Thoracic aorta (tissue), 2 donors: ENCODE results near the gene HCFC1. TPM values are rescaled to one million over a fixed set of nuclear protein-coding genes. Genes with fewer than 3 reads are reported as not detected.

Experiments
- ATAC-seq: fragments of 150-250 bp; one replicate; pipeline ENCODE4 v1.8.0; 2017; ENCODE audit warnings: low read depth; ENCODE audit not compliant: insufficient number of reproducible peaks, low FRiP score
- DNase-seq: peaks from one replicate; pipeline ENCODE4 v3.0.0-alpha.2; 2020; ENCODE audit warnings: low spot score
- H3K27ac ChIP-seq, 2 donors: fragments of 200-600 bp; sonication (generic); 1 replicate in 1 of 2; 2 replicates in 1 of 2; pipeline ENCODE4 v1.5.1; 2016; ENCODE audit warnings: mild to moderate bottlenecking in 2 of 2, moderate library complexity in 2 of 2
- H3K27me3 ChIP-seq: fragments of 200-600 bp; sonication (generic); replicated peaks from 2 replicates; pipeline ENCODE4 v1.6.0; 2016; ENCODE audit warnings: mild to moderate bottlenecking; ENCODE audit not compliant: insufficient read depth
- H3K36me3 ChIP-seq: fragments of 200-600 bp; sonication (generic); one replicate; pipeline ENCODE4 v1.5.1; 2016
- H3K4me1 ChIP-seq, 2 donors: fragments of 200-600 bp; sonication (generic); 1 replicate in 1 of 2; 2 replicates in 1 of 2; pipeline versions ENCODE4 v1.5.1 to v1.6.0; 2016; ENCODE audit warnings: low read depth in 2 of 2, mild to moderate bottlenecking in 1 of 2; ENCODE audit not compliant: control insufficient read depth in 1 of 2
- H3K4me3 ChIP-seq: fragments of 200-600 bp; sonication (generic); 2 replicates; pipeline ENCODE4 v1.5.1; 2016; ENCODE audit warnings: mild to moderate bottlenecking
- H3K9me3 ChIP-seq: fragments of 200-600 bp; sonication (generic); 2 replicates; pipeline ENCODE4 v1.5.1; 2016
- CTCF ChIP-seq: fragments of 200-600 bp; sonication (generic); IDR thresholded peaks from one replicate; pipeline ENCODE4 v1.5.1; 2019; ENCODE audit warnings: antibody characterized with exemption
- total RNA-seq, 2 donors: library from RNA; depleted of rRNA; stranded (reverse); fragments of >200 nt; gene quantifications; one replicate each; pipeline versions ENCODE4 v1.1.0 to v1.2.3, GENCODE V29; 2016

HCFC1 gene
- total RNA-seq, 2 donors from 2014 or later, result 51.6 to 58.9 TPM

- no peaks in the 10 kb centered on the region for H3K9me3 ChIP-seq
- no peaks in the 10 kb centered on the region for H3K27me3 ChIP-seq
- peak overlapping the region; percentile 76 to 81 for H3K27ac ChIP-seq
- no peak for TF ChIP-seq CTCF
- peaks cover 0 to 15% of the 10 kb centered on the region in 2 donors for H3K4me1 ChIP-seq
- DNase-seq, result no peak
- peaks cover 29% of the 10 kb centered on the region for H3K36me3 ChIP-seq
- ATAC-seq, result no peak
- no peak overlapping the region for H3K4me3 ChIP-seq
Observed at GRCh38 chrX:153954558-153955227, 16.9 kb downstream of the HCFC1 start.

- Histone ChIP-seq H3K4me3 (peak overlapping the region; percentile 29), H3K4me1 (peaks cover 0 to 15% of the 10 kb centered on the region in 2 donors), H3K27ac (peak overlapping the region; percentile 76 to 81), H3K27me3 (no peaks in the 10 kb centered on the region), H3K9me3 (no peaks in the 10 kb centered on the region), H3K36me3 (peaks cover 23% of the 10 kb centered on the region)
- DNase-seq (no peak), ATAC-seq (no peak)
- TF ChIP-seq CTCF, result no peak
Observed at GRCh38 chrX:153953892-153954557, 17.6 kb downstream of the HCFC1 start.

- Histone ChIP-seq H3K4me1 (peaks cover 0 to 15% of the 10 kb centered on the region in 2 donors), H3K9me3 (no peaks in the 10 kb centered on the region), H3K36me3 (peaks cover 17% of the 10 kb centered on the region), H3K27me3 (no peaks in the 10 kb centered on the region), H3K4me3 (peak overlapping the region; percentile 29), H3K27ac (peak overlapping the region; percentile 76 to 87)
- TF ChIP-seq CTCF, result peak; percentile 93
- ATAC-seq (peak; percentile 88), DNase-seq (peak; percentile 14)
Observed at GRCh38 chrX:153953342-153953830, 18.2 kb downstream of the HCFC1 start.

- H3K27ac ChIP-seq, result peak overlapping the region; percentile 76 to 87
- peaks cover 0 to 15% of the 10 kb centered on the region in 2 donors for H3K4me1 ChIP-seq
- no peaks in the 10 kb centered on the region for H3K9me3 ChIP-seq
- no peak overlapping the region for H3K4me3 ChIP-seq
- no peak for DNase-seq
- peaks cover 17% of the 10 kb centered on the region for H3K36me3 ChIP-seq
- ATAC-seq, result no peak
- TF ChIP-seq CTCF, result no peak
- no peaks in the 10 kb centered on the region for H3K27me3 ChIP-seq
Observed at GRCh38 chrX:153952373-153953026, 19.1 kb downstream of the HCFC1 start.
